ENCODE measurements around the gene CREM.
"Not testable (repeated sequence)": the region's sequence is repeated elsewhere in the genome, so short reads cannot be mapped to it uniquely, and the experiment has no call there.

CREM gene

DNA sequence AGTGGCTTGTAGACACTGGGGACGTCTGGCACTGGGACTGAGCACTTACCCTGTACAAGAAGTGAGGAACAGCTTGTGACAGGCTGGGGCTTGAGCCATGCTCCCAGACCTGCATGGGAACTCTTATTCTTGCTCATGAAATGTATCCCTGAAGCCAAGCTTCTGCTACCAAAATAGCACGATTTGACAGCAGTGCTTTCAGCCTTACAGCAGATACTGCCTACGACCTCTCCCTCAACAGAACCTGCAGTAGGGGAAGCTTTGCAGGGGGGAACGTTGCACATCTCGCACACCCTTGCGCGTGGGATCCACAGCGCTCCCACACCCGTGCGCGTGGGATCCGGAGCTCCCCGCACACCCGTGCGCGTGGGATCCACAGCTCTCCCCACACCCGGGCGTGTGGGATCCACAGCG lies 88.0 kb downstream of the CREM start:
- Histone ChIP-seq H3K9me3 (no peaks in the 10 kb centered on the region), H3K27me3 (no peaks in the 10 kb centered on the region), H3K4me3 (no peak overlapping the region), H3K27ac (no peak overlapping the region), H3K36me3 (peaks cover 0 to 7% (median 5%) of the 10 kb centered on the region in 3 donors), H3K4me1 (peaks cover 0 to 9% (median 0%) of the 10 kb centered on the region in 4 donors)
- TF ChIP-seq, protein P1, sequence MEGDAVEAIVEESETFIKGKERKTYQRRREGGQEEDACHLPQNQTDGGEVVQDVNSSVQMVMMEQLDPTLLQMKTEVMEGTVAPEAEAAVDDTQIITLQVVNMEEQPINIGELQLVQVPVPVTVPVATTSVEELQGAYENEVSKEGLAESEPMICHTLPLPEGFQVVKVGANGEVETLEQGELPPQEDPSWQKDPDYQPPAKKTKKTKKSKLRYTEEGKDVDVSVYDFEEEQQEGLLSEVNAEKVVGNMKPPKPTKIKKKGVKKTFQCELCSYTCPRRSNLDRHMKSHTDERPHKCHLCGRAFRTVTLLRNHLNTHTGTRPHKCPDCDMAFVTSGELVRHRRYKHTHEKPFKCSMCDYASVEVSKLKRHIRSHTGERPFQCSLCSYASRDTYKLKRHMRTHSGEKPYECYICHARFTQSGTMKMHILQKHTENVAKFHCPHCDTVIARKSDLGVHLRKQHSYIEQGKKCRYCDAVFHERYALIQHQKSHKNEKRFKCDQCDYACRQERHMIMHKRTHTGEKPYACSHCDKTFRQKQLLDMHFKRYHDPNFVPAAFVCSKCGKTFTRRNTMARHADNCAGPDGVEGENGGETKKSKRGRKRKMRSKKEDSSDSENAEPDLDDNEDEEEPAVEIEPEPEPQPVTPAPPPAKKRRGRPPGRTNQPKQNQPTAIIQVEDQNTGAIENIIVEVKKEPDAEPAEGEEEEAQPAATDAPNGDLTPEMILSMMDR (IDR thresholded peaks at IDR 0.05), result no peak
- intact Hi-C loops (cut with DNase I; ENCODE audit: low total_unique reads), result no loop called here
- no peak for DNase-seq

DNA sequence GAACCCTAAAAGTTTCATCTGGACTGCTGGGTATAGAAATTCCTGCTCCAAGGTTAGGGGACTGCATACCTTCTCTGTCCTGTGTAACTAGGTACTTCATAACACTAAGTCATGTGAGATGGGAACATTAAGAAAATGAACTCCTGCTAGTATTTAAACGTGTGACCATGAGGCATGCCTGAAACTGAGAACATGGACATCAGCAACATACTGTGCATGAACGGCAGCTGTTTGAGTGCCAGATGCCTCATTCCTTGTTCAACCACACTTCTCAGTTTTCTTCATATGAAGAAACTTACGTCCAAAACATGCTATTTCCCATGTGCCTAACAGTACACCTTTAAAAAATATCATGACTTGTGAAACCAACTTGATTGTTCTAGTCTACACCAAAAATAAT lies 88.5 kb downstream of the CREM start:
- TF ChIP-seq, protein P1 (IDR thresholded peaks at IDR 0.05), result no peak
- Histone ChIP-seq H3K27ac (no peak overlapping the region), H3K9me3 (no peaks in the 10 kb centered on the region), H3K36me3 (peaks cover 0 to 7% (median 5%) of the 10 kb centered on the region in 3 donors), H3K4me3 (no peak overlapping the region), H3K4me1 (peaks cover 0 to 9% (median 0%) of the 10 kb centered on the region in 4 donors), H3K27me3 (no peaks in the 10 kb centered on the region)
- no peak for DNase-seq
- intact Hi-C loops (cut with DNase I; ENCODE audit: low total_unique reads), result no loop called here

DNA sequence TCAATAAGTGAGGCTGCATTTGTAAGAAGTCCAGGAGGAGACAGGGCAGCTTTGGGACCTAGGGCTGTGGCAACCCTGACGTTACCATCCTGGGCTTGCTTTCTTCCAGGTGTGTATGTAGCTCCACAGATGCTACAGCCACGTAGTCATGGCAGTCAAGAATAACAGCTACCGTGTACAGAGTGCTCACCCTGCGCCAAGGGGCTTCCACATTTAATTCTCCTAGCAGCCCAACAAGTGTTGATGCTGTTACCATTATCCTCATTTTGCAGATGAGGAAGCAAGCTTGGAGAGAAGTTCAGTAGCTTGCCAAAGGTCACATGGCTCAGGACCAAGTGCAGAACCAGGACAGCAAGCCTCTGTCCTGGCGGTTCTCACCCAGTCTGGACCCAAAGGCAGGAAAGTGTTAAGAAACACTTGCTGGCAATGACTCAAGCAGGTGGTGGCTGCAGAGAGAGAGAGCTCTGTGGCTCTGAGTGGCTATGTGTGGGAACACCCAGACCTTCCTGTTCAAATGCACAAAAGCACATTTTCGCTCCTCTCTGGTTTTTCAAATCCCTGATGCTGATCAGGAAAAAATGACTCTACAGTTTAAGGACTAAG lies 89.8 kb downstream of the CREM start:
- peak; percentile 39 to 74 for DNase-seq
- intact Hi-C loops (cut with DNase I; ENCODE audit: low total_unique reads), result loop anchor here (2.0 kb wide), 1 partner anchor 98 kb away; no protein-coding TSS in a partner anchor
- peaks cover 0 to 9% (median 0%) of the 10 kb centered on the region in 4 donors for H3K4me1 ChIP-seq
- no peaks in the 10 kb centered on the region for H3K27me3 ChIP-seq
- no peak overlapping the region for H3K27ac ChIP-seq
- peaks cover 0 to 7% (median 5%) of the 10 kb centered on the region in 3 donors for H3K36me3 ChIP-seq
- H3K9me3 ChIP-seq, result no peaks in the 10 kb centered on the region
- TF ChIP-seq, protein P1 (IDR thresholded peaks at IDR 0.05), result no peak
- H3K4me3 ChIP-seq, result no peak overlapping the region

DNA sequence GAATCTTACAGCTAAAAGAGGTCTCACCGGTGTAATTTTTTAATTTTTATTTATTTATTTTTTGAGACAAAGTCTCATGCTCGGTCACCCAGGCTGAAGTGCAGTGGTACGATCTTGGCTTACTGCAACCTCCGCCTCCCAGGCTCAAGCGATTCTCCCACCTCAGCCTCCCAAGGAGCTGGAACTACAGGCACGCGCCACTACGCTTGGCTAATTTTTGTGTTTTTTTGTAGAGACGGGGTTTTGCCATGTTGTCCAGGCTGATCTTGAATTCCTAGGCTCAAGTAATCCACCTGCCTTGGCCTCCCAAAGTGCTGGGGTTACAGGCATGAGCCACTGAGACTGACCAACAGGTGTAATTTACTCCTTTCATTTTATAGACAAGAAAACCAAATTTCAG lies 90.3 kb downstream of the CREM start:
- intact Hi-C loops (cut with DNase I; ENCODE audit: low total_unique reads), result loop anchor here (2.0 kb wide), 1 partner anchor 98 kb away; no protein-coding TSS in a partner anchor
- H3K4me3 ChIP-seq, result not testable (repeated sequence)

DNA sequence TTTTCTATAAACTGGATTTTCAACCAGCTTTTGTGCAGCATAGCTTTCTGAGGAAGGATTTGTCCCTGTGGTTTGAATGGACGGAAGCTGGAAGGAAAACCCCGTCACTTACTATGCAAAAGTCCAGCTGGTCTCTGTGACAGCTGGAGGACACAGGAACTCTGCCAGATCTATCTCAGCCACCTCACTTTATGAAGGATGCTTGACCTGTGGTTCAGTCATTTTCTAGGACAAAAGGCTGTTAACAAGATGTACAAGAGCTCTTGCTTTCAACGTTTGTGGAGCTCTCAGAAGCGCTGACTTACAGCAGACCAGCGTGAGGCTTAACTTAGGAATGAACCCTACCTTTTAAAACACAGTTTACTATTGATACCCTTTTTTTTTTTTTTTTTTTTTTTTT lies 90.8 kb downstream of the CREM start:
- Histone ChIP-seq H3K4me3 (no peak overlapping the region), H3K27me3 (no peaks in the 10 kb centered on the region), H3K9me3 (no peaks in the 10 kb centered on the region), H3K36me3 (peaks cover 0 to 5% (median under 1%) of the 10 kb centered on the region in 3 donors), H3K27ac (no peak overlapping the region), H3K4me1 (peaks cover 0 to 9% (median 0%) of the 10 kb centered on the region in 4 donors)
- intact Hi-C loops (cut with DNase I; ENCODE audit: low total_unique reads), result loop anchor here (2.0 kb wide), 1 partner anchor 99 kb away; no protein-coding TSS in a partner anchor
- TF ChIP-seq, protein P1 (IDR thresholded peaks at IDR 0.05), result no peak
- DNase-seq, result no peak

More for the DNA sequence above, 90.3 kb downstream of the CREM start:
- not testable (repeated sequence) for H3K4me1 ChIP-seq, DNase-seq, H3K27ac ChIP-seq, H3K27me3 ChIP-seq, H3K36me3 ChIP-seq, H3K9me3 ChIP-seq

DNA sequence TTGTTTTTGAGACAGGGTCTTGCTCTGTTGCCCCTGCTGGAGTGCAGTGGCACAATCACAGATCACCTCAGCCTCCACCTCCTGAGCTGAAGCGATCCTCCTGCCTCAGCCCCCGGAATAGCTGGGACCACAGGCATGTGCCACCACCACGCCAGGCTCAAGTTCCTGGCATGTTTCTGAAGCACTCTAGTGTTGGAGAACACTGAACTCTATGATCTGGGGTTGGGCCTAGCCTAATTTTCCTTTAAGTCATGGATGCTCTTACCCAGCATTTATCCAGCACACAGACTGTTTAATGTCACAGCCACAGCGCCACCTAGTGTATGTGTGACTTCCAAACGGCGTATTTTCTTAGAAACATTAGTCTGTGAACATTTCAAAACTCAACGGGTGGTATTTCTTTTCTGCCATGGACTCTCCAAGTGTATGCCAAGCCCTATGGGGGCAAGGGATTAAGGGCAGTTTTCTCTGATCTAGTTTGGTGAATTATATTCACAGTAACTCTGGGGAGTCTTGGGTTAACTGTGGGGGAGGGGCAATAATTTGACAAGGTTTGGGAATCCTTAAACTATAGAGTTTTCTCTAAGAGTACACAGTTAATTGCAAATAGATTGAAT lies 91.8 kb downstream of the CREM start:
- H3K27me3 ChIP-seq, result no peaks in the 10 kb centered on the region
- DNase-seq, result peak; percentile 87 to 88
- peaks cover 0 to 2% (median 0%) of the 10 kb centered on the region in 3 donors for H3K36me3 ChIP-seq
- TF ChIP-seq, protein P1 (IDR thresholded peaks at IDR 0.05), result peak; percentile 71 to 86
- peaks cover 0 to 9% (median 0%) of the 10 kb centered on the region in 4 donors for H3K4me1 ChIP-seq
- intact Hi-C loops (cut with DNase I; ENCODE audit: low total_unique reads), result no loop called here
- H3K9me3 ChIP-seq, result no peaks in the 10 kb centered on the region
- no peak overlapping the region for H3K27ac ChIP-seq
- H3K4me3 ChIP-seq, result no peak overlapping the region

Data from tibial artery (tissue), 4 donors.